Lower leg skin (tissue), 4 donors: ENCODE measurements around the gene TRIM16. TPM values are rescaled to one million over a fixed set of nuclear protein-coding genes. Genes with fewer than 3 reads are reported as not detected.
"Not testable (repeated sequence)": the region's sequence is repeated elsewhere in the genome, so short reads cannot be mapped to it uniquely, and the experiment has no call there.

Experiments used
- DNase-seq, 2 donors: peaks; one replicate each; pipeline ENCODE4 v3.0.0-alpha.2; 2019; ENCODE audit warnings: low spot score in 2 of 2
- H3K4me3 ChIP-seq: fragments of 200-600 bp; sonication (generic); 2 replicates; pipeline ENCODE4 v1.5.1; 2017; ENCODE audit warnings: mild to moderate bottlenecking, low read depth; ENCODE audit not compliant: poor library complexity, severe bottlenecking
- WGBS, 2 donors: methylation state at CpG; one replicate each; pipeline ENCODE4 v1.1.5; 2018; 5-methylcytosine and 5-hydroxymethylcytosine counted together
- intact Hi-C: fragments of 100-400 bp; cut with DNase I; formaldehyde crosslinking; loops from one replicate; pipeline ENCODE4 v1.15.0; 2023; ENCODE audit warnings: low total_unique reads
- total RNA-seq, 4 donors: library from RNA; depleted of rRNA; stranded (reverse); fragments of >200 nt; gene quantifications; one replicate each; pipeline ENCODE4 v1.1.0, GENCODE V29; 2016

TRIM16 gene
- total RNA-seq, 4 donors from 2014 or later, result 33.2 to 80.1 (median 48.9) TPM

DNA sequence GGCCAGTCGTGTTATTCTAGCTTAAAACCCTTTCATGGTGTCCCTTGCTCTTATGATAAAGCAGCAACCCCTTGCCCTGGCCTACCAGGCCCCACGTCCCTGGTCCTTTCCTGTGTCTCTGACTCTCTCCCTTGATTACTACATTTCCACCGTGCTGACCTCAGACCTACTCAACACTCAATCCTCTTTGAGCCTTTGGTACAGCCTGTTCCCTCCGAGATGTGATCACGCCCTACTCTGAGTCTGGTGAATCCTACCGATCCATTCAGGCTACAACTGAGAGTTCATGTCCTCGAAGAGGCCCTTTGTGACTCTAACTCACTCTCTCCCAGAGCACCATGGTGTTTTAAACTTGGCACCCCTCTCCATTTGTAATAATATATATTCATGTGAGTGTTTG, 54.1 kb downstream of the TRIM16 start:
- H3K4me3 ChIP-seq, intact Hi-C loops: not testable (repeated sequence)
- DNase-seq, result peak in 1 of 2 donors; percentile 1
- 94 to 95% methylated on average over 7 of the region's 7 CpGs for WGBS, 2 donors

DNA sequence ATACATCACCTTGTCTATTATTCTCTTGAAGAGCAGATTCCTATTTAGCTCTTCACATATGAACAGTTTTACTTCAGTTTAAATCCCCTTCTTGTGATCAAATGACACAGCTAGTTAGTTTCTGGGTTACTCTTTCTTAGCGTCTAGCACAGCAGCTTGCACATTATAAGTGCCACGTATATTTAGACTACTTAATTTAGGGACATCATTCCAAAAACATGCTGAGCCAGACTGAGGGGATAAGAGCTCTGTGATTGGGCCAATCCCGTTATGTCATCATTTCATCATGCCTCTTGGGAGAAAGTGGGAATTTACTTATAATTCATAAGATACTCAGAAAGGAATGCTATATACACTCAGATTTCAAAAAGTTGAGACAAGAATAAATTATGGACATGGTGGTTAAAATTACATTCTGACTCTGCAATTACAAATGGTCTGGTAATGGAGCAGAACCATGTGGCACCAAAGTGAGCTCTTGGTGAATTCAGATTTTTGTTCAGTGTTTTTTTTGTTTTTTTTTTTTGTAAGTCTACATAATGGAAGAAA, 60.4 kb downstream of the TRIM16 start:
- 76 to 79% methylated on average over 3 of the region's 3 CpGs for WGBS, 2 donors
- DNase-seq, intact Hi-C loops, H3K4me3 ChIP-seq: not testable (repeated sequence)

GRCh38 chr17:15623255-15623654, 60.9 kb downstream of the TRIM16 start:
- H3K4me3 ChIP-seq, intact Hi-C loops: not testable (repeated sequence)
- peak in 1 of 2 donors; percentile 31 for DNase-seq
- WGBS, 2 donors, result 81 to 92% methylated on average over 3 of the region's 4 CpGs

- DNase-seq, intact Hi-C loops, H3K4me3 ChIP-seq: not testable (repeated sequence)
- WGBS, 2 donors, result 67 to 85% methylated on average over 3 to 5 of the region's 8 CpGs
Observed at GRCh38 chr17:15622124-15622523, 62.0 kb downstream of the TRIM16 start.

- intact Hi-C loops, H3K4me3 ChIP-seq: not testable (repeated sequence)
- 43 to 65% methylated on average over 11 of the region's 12 CpGs for WGBS, 2 donors
- peak in 1 of 2 donors; percentile 13 for DNase-seq
Observed at GRCh38 chr17:15619331-15620058, 64.6 kb downstream of the TRIM16 start, which contains the start of gene FBXW10B. Gene FBXW10B, minus strand, starts transcription at chr17:15619704. Its CDS starts 192 bp downstream, at chr17:15619512.

- DNase-seq, H3K4me3 ChIP-seq, intact Hi-C loops: not testable (repeated sequence)
- WGBS, 2 donors, result 75 to 79% methylated on average over 3 to 4 of the region's 4 CpGs
Observed at GRCh38 chr17:15616828-15617227, 67.3 kb downstream of the TRIM16 start.

DNA sequence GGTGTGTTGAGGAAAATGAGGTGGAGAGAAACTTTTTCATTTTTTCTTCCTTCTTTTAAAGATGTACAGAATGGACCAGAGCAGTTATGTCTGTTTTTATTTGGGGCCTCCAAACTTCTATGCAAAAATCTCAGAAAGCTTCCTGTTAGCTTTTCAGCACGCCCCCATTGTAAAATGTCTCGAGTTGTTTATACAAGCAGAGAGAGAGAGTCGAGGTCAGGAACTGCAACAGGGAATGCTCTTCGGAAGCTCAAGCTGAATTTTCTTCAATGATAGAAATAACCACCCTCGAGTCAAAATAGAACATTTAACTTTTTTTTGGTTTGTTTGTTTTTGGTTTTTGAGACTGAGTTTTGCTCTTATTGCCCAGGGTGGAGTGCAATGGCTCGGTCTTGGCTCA, 68.3 kb downstream of the TRIM16 start:
- DNase-seq, intact Hi-C loops, H3K4me3 ChIP-seq: not testable (repeated sequence)
- WGBS, 2 donors, result 70 to 71% methylated on average over 6 of the region's 6 CpGs

- DNase-seq, H3K4me3 ChIP-seq, intact Hi-C loops: not testable (repeated sequence)
- 93% methylated on average over 1 of the region's 1 CpG; no CpG with 5 or more reads in 1 of the 2 donors for WGBS, 2 donors
Observed at GRCh38 chr17:15613111-15613510, 71.0 kb downstream of the TRIM16 start.

DNA sequence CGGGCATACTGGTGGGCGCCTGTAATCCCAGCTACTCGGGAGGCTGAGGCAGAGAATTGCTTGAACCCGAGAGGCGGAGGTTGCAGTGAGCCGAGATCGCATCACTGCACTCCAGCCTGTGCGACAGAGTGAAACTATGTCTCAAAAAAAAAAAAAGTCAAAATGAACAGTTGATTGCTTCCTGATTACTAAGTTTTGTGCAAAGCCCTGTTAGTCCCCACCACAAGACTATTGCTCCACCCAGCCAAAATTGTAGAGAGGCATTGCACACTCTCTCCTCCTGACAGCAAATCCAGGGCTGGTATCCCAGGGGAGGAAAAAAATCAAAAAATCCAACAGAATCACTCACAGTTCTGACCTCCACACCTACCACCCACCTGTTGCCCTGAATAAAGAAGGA, 91.2 kb downstream of the TRIM16 start:
- WGBS, 2 donors, result 74 to 94% methylated on average over 2 to 8 of the region's 8 CpGs
- DNase-seq, H3K4me3 ChIP-seq, intact Hi-C loops: not testable (repeated sequence)

- intact Hi-C loops, H3K4me3 ChIP-seq, DNase-seq: not testable (repeated sequence)
- WGBS, 2 donors, result 66% methylated on average over 5 of the region's 5 CpGs
Observed at GRCh38 chr17:15591986-15592385, 92.1 kb downstream of the TRIM16 start.

DNA sequence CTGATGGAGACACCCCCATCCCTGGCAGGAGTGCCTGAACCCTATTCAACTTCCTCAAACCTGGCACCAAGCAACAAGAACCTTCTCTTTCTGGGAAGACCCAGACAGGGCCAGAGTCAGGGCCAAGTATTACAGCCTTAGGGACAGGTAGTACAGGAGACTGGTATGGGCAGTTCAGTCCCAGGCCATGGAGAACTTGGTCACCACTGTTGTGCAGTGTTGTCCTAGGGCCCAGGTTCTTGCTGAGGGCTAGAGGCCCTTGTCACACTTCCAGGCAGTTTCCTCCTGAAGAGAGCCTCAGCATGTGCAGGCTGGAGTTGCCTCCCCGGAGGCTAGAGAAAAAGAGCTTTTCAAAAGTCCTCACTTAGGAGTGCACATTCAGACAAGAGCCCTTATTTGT, 93.3 kb downstream of the TRIM16 start:
- intact Hi-C loops, DNase-seq, H3K4me3 ChIP-seq: not testable (repeated sequence)
- 86% methylated on average over 1 of the region's 1 CpG for WGBS, 2 donors

GRCh38 chr17:15589544-15590536, 94.3 kb downstream of the TRIM16 start:
- H3K4me3 ChIP-seq, result not testable (repeated sequence)
- WGBS, 2 donors, result 52 to 72% methylated on average over 13 to 15 of the region's 17 CpGs

DNA sequence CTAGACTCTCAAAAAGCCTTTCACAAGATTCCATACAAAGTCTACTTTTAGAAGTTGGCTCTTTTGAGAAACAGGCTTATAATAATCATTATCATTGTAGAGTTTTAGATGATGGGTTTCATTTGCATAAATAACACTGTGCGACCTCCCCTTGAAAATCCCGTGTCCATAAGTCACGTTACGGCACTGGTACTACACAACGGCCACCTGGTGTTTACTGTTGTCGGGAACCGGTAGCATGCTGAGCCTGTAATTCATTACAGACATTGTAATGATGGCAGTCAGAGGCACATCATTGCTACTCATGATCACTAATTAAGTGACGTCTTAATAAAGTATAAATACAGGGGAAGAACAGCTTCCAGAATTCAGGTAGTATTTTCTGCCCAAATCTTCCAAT, 96.1 kb downstream of the TRIM16 start:
- intact Hi-C loops, result not testable (repeated sequence)

More at GRCh38 chr17:15589544-15590536, 94.3 kb downstream of the TRIM16 start:
- intact Hi-C loops, DNase-seq: not testable (repeated sequence)

DNA sequence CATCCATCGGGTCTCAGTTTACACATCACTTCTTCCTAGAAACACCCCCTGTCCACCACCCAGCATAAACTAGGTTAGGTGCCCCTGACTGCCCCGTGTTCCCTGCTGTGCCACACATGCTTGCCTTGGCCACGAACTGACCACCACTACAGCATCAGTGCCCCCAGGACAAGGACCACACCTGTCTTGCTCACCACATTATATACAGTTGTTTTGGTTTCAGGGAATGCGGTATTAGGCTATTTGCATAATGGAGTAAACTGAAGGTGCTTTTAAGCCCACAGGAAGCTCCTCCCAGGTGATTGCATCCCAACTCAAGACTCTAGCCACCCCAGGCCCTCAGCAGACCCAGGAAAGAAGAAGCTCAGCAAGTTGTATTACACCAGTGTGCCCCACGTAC, 100.8 kb downstream of the TRIM16 start:
- WGBS, 2 donors, result 78 to 100% methylated on average over 2 of the region's 5 CpGs
- DNase-seq, intact Hi-C loops, H3K4me3 ChIP-seq: not testable (repeated sequence)

More for the DNA sequence above, 96.1 kb downstream of the TRIM16 start:
- 90 to 95% methylated on average over 8 of the region's 8 CpGs for WGBS, 2 donors
- not testable (repeated sequence) for H3K4me3 ChIP-seq, DNase-seq
